Stimulated activated CD8-positive, alpha-beta memory T cell treated with anti-CD3 and anti-CD28 coated beads, Interleukin-7, amount 100 ng/mL, for 24 hours (primary cell): ENCODE data around the gene SCAP.

Source experiments
- DNase-seq: peaks from one replicate; pipeline ENCODE4 v3.0.0-alpha.2; 2020; ENCODE audit warnings: low read depth

The SCAP gene

GRCh38 chr3:47430606-47431005 lies 45.1 kb downstream of the SCAP start:
- no peak for DNase-seq

GRCh38 chr3:47429476-47430270 lies 46.1 kb downstream of the SCAP start:
- DNase-seq = no peak

GRCh38 chr3:47428662-47429061 lies 47.1 kb downstream of the SCAP start:
- no peak for DNase-seq

- DNase-seq = no peak
Observed at GRCh38 chr3:47427866-47428265, 47.9 kb downstream of the SCAP start.

GRCh38 chr3:47425959-47426358 lies 49.8 kb downstream of the SCAP start:
- no peak for DNase-seq

- no peak for DNase-seq
Observed at GRCh38 chr3:47425383-47425778, 50.4 kb downstream of the SCAP start.

GRCh38 chr3:47424434-47425382 lies 51.0 kb downstream of the SCAP start:
- DNase-seq = no peak

- no peak for DNase-seq
Observed at GRCh38 chr3:47423548-47424145, 52.1 kb downstream of the SCAP start.

- DNase-seq = no peak
Observed at GRCh38 chr3:47422743-47423142, 53.0 kb downstream of the SCAP start.

GRCh38 chr3:47421741-47422649 lies 53.7 kb downstream of the SCAP start:
- no peak for DNase-seq

GRCh38 chr3:47420511-47421484 lies 54.9 kb downstream of the SCAP start:
- peak; percentile 80 for DNase-seq

GRCh38 chr3:47420044-47420430 lies 55.7 kb downstream of the SCAP start:
- no peak for DNase-seq

- no peak for DNase-seq
Observed at GRCh38 chr3:47419083-47420043, 56.4 kb downstream of the SCAP start.

- DNase-seq = no peak
Observed at GRCh38 chr3:47418167-47419082, 57.3 kb downstream of the SCAP start.

- no peak for DNase-seq
Observed at GRCh38 chr3:47416041-47416440, 59.7 kb downstream of the SCAP start.

- DNase-seq = no peak
Observed at GRCh38 chr3:47414666-47415587, 60.8 kb downstream of the SCAP start.

GRCh38 chr3:47414161-47414564 lies 61.6 kb downstream of the SCAP start:
- DNase-seq = no peak
